H9 (cell line): Measurements from ENCODE around the gene DPCD. TPM values are rescaled to one million over a fixed set of nuclear protein-coding genes. Genes with fewer than 3 reads are reported as not detected.

ENCODE experiments used
- DNase-seq: peaks from one replicate; pipeline ENCODE4 v3.0.0-alpha.2; 2017
- H2AFZ ChIP-seq: one replicate; pipeline ENCODE4 v1.6.1; 2013; ENCODE audit warnings: mild to moderate bottlenecking, low read length, control low read depth, moderate library complexity
- H2AK5ac ChIP-seq: 2 replicates; pipeline ENCODE4 v1.6.1; 2013; ENCODE audit warnings: low read length, control low read depth, mixed read lengths; ENCODE audit not compliant: insufficient read length
- H2BK120ac ChIP-seq: one replicate; pipeline ENCODE4 v1.6.1; 2013; ENCODE audit warnings: low read depth, mild to moderate bottlenecking, low read length, control low read depth, inconsistent platforms; ENCODE audit not compliant: poor library complexity, severe bottlenecking
- H2BK12ac ChIP-seq: 2 replicates; pipeline ENCODE4 v1.6.1; 2013; ENCODE audit warnings: low read length, control low read depth, mixed read lengths, low read depth; ENCODE audit not compliant: insufficient read length
- H2BK15ac ChIP-seq: 2 replicates; pipeline ENCODE4 v1.6.1; 2013; ENCODE audit warnings: low read depth, low read length, control low read depth
- H2BK20ac ChIP-seq: one replicate; pipeline ENCODE4 v1.6.1; 2013; ENCODE audit warnings: low read depth, mild to moderate bottlenecking, low read length, control low read depth, inconsistent platforms; ENCODE audit not compliant: poor library complexity, severe bottlenecking
- H2BK5ac ChIP-seq: 2 replicates; pipeline ENCODE4 v1.6.1; 2013; ENCODE audit warnings: low read length, control low read depth, mixed read lengths; ENCODE audit not compliant: insufficient read length
- H3K14ac ChIP-seq: 2 replicates; pipeline ENCODE4 v1.6.1; 2013; ENCODE audit warnings: low read length, control low read depth; ENCODE audit not compliant: insufficient read depth
- H3K18ac ChIP-seq: 2 replicates; pipeline ENCODE4 v1.6.1; 2013; ENCODE audit warnings: low read depth, mild to moderate bottlenecking, mixed read lengths, low read length, control low read depth; ENCODE audit not compliant: insufficient read length
- H3K23ac ChIP-seq: 2 replicates; pipeline ENCODE4 v1.6.1; 2013; ENCODE audit warnings: low read length, control low read depth, mixed read lengths, low read depth; ENCODE audit not compliant: insufficient read length
- H3K23me2 ChIP-seq: 2 replicates; pipeline ENCODE4 v1.6.1; 2013; ENCODE audit warnings: low read depth, mild to moderate bottlenecking, mixed read lengths, low read length, control low read depth; ENCODE audit not compliant: insufficient read length, poor library complexity, severe bottlenecking
- H3K27ac ChIP-seq: 2 replicates; pipeline ENCODE4 v1.5.1; 2013; ENCODE audit warnings: low read length, control low read depth, mixed read lengths, low read depth; ENCODE audit not compliant: insufficient read length
- H3K27me3 ChIP-seq: 2 replicates; pipeline ENCODE4 v1.6.1; 2013; ENCODE audit warnings: low read length, control low read depth, inconsistent platforms; ENCODE audit not compliant: insufficient read depth
- H3K4ac ChIP-seq: 2 replicates; pipeline ENCODE4 v1.6.1; 2013; ENCODE audit warnings: low read depth, mild to moderate bottlenecking, control low read depth, inconsistent platforms, low read length, moderate library complexity
- H3K4me1 ChIP-seq: 2 replicates; pipeline ENCODE4 v1.6.1; 2013; ENCODE audit warnings: low read length, control low read depth, inconsistent platforms; ENCODE audit not compliant: insufficient read depth
- H3K4me2 ChIP-seq: 2 replicates; pipeline ENCODE4 v1.6.1; 2013; ENCODE audit warnings: low read length, control low read depth, mixed read lengths; ENCODE audit not compliant: insufficient read length, insufficient read depth
- H3K56ac ChIP-seq: 2 replicates; pipeline ENCODE4 v1.6.1; 2013; ENCODE audit warnings: low read depth, mild to moderate bottlenecking, mixed read lengths, low read length, control low read depth; ENCODE audit not compliant: insufficient read length
- H3K79me1 ChIP-seq: 2 replicates; pipeline ENCODE4 v1.6.1; 2013; ENCODE audit warnings: low read depth, mild to moderate bottlenecking, moderate library complexity, low read length, control low read depth, inconsistent platforms; ENCODE audit not compliant: insufficient read depth, poor library complexity, severe bottlenecking
- H3K79me2 ChIP-seq: 2 replicates; pipeline ENCODE4 v1.6.1; 2013; ENCODE audit warnings: low read length, control low read depth, inconsistent platforms; ENCODE audit not compliant: insufficient read depth
- H3K9ac ChIP-seq: 2 replicates; pipeline ENCODE4 v1.6.1; 2013; ENCODE audit warnings: low read length, control low read depth, mixed read lengths; ENCODE audit not compliant: insufficient read length; ENCODE audit errors: extremely low read depth
- H3K9me3 ChIP-seq: one replicate; pipeline ENCODE4 v1.6.1; 2013; ENCODE audit warnings: low read depth, low read length, inconsistent platforms; ENCODE audit not compliant: control insufficient read depth
- H3T11ph ChIP-seq: one replicate; pipeline ENCODE4 v1.6.1; 2013; ENCODE audit warnings: mild to moderate bottlenecking, low read length, control low read depth, inconsistent platforms
- H4K20me1 ChIP-seq: one replicate; pipeline ENCODE4 v1.6.1; 2013; ENCODE audit not compliant: control insufficient read depth, insufficient read length, insufficient read depth
- H4K5ac ChIP-seq: 2 replicates; pipeline ENCODE4 v1.6.1; 2013; ENCODE audit warnings: low read depth, mild to moderate bottlenecking, mixed read lengths, low read length, control low read depth; ENCODE audit not compliant: insufficient read length
- H4K8ac ChIP-seq: replicated peaks from 2 replicates; pipeline ENCODE4 v1.6.1; 2013; ENCODE audit warnings: low read length, control low read depth, mixed read lengths, low read depth; ENCODE audit not compliant: insufficient read length
- H4K91ac ChIP-seq: 2 replicates; pipeline ENCODE4 v1.6.1; 2013; ENCODE audit warnings: low read depth, mild to moderate bottlenecking, moderate library complexity, mixed read lengths, low read length, control low read depth; ENCODE audit not compliant: insufficient read length
- H3K27ac Mint-ChIP-seq, 3 experiments: 2 replicates in 2 of 3; 3 replicates in 1 of 3; pipeline ENCODE4 v1.8.0; 2020 to 2021; ENCODE audit warnings: mixed read lengths in 3 of 3, mild to moderate bottlenecking in 1 of 3, moderate library complexity in 1 of 3
- H3K27me3 Mint-ChIP-seq: 2 replicates; pipeline ENCODE4 v1.8.0; 2021; ENCODE audit warnings: low read depth, mild to moderate bottlenecking, moderate library complexity, mixed read lengths
- H3K36me3 Mint-ChIP-seq, 3 experiments: 2 replicates in 2 of 3; 3 replicates in 1 of 3; pipeline ENCODE4 v1.8.0; 2020 to 2021; ENCODE audit warnings: low read depth in 3 of 3, mixed read lengths in 3 of 3; ENCODE audit not compliant: insufficient read depth in 1 of 3
- H3K4me1 Mint-ChIP-seq, 2 experiments: 2 replicates each; pipeline ENCODE4 v1.8.0; 2020; ENCODE audit warnings: mixed read lengths in 2 of 2
- H3K4me3 Mint-ChIP-seq, 2 experiments: 2 replicates in 1 of 2; 3 replicates in 1 of 2; pipeline ENCODE4 v1.8.0; 2020 to 2021; ENCODE audit warnings: mild to moderate bottlenecking in 2 of 2, mixed read lengths in 2 of 2, moderate library complexity in 1 of 2
- H3K9me3 Mint-ChIP-seq, 2 experiments: 2 replicates in 1 of 2; 3 replicates in 1 of 2; pipeline ENCODE4 v1.8.0; 2020; ENCODE audit warnings: mild to moderate bottlenecking in 2 of 2, mixed read lengths in 2 of 2, moderate library complexity in 1 of 2
- CTCF ChIP-seq: fragments of 200-600 bp; sonication (generic); conservative IDR thresholded peaks from 3 replicates; pipeline ENCODE4 v1.8.0; 2021; ENCODE audit warnings: antibody characterized with exemption, mild to moderate bottlenecking
- WGBS: extraction: QIAGEN DNeasy Blood & Tissue Kit; methylation state at CpG from one replicate; pipeline ENCODE4 v1.1.7; 2013; ENCODE audit warnings: missing lambda C conversion rate, low lambda C conversion rate, mixed read lengths; ENCODE audit not compliant: insufficient read length; ENCODE audit errors: extremely low coverage; 5-methylcytosine and 5-hydroxymethylcytosine counted together
- total RNA-seq: library from RNA; stranded (reverse); gene quantifications from 2 replicates; pipeline ENCODE4 v1.2.1, GENCODE V29; 2021

The DPCD gene
- total RNA-seq, 1 experiment from 2014 or later = 21.8 TPM

- no CpG with 5 or more reads among the region's 2 CpGs for WGBS
- Histone ChIP-seq H3K79me2 (no peaks in the 10 kb centered on the region), H2BK5ac (no peak overlapping the region), H2BK15ac (no peak overlapping the region), H2AK5ac (no peak overlapping the region), H2AFZ (no peak overlapping the region), H2BK20ac (no peak overlapping the region), H4K91ac (no peak overlapping the region), H3K27ac (no peak overlapping the region), H3K4ac (no peak overlapping the region), H2BK12ac (no peak overlapping the region), H2BK120ac (no peak overlapping the region), H3K79me1 (no peaks in the 10 kb centered on the region), H3K4me2 (no peak overlapping the region), H3T11ph (no peak overlapping the region), H3K23me2 (no peaks in the 10 kb centered on the region), H3K9me3 (no peaks in the 10 kb centered on the region), H4K5ac (no peak overlapping the region), H3K14ac (no peak overlapping the region), H4K8ac (no peak overlapping the region), H3K4me1 (no peaks in the 10 kb centered on the region; the same call in 1 of the 2 replicates), H3K23ac (no peak overlapping the region), H3K18ac (no peak overlapping the region), H4K20me1 (no peaks in the 10 kb centered on the region), H3K27me3 (no peaks in the 10 kb centered on the region), H3K56ac (no peak overlapping the region), H3K9ac (no peak overlapping the region)
- DNase-seq = no peak
- H3K27ac Mint-ChIP-seq = no peak overlapping the region
- H3K4me1 Mint-ChIP-seq = peaks cover 39 to 44% of the 10 kb centered on the region in 2 experiments
- H3K36me3 Mint-ChIP-seq = peaks cover 6 to 20% (median 11%) of the 10 kb centered on the region in 3 experiments; a peak in 6 of 7 replicates
- no peak for TF ChIP-seq CTCF
- H3K27me3 Mint-ChIP-seq = no peaks in the 10 kb centered on the region
- H3K9me3 Mint-ChIP-seq = no peaks in the 10 kb centered on the region
- H3K4me3 Mint-ChIP-seq = no peak overlapping the region
Observed at GRCh38 chr10:101618871-101619270, 30.8 kb downstream of the DPCD start.
